Upper lobe of left lung (tissue), 4 donors: ENCODE data around the gene ZNF627.
"Not testable (repeated sequence)": the region's sequence is repeated elsewhere in the genome, so short reads cannot be mapped to it uniquely, and the experiment has no call there.

Source experiments
- CTCF ChIP-seq, 6 experiments: fragments of 450-650 bp in 4 of 6; fragments of 200-600 bp in 2 of 6; sonication (generic) in 2 of 6; IDR thresholded peaks; one replicate each; pipeline ENCODE4 v1.5.1; 2016 to 2019; ENCODE audit warnings: antibody characterized with exemption in 6 of 6
- EP300 ChIP-seq, 4 donors: sonication (generic); formaldehyde crosslinking; IDR thresholded peaks; one replicate each; pipeline ENCODE4 v1.5.1; 2017; ENCODE audit warnings: antibody characterized with exemption in 4 of 4, control low read depth in 2 of 4
- POLR2A ChIP-seq, 4 donors: fragments of 450-650 bp; IDR thresholded peaks; one replicate each; pipeline ENCODE4 v1.5.1; 2016 to 2017; ENCODE audit warnings: antibody characterized with exemption in 4 of 4, mild to moderate bottlenecking in 2 of 4

GRCh38 chr19:11573763-11574162, 23.5 kb upstream of the ZNF627 start:
- not testable (repeated sequence) for TF ChIP-seq CTCF, POLR2A, EP300 (IDR thresholded peaks at IDR 0.05)
